ENCODE data around the gene TEAD4.

Gene TEAD4

GRCh38 chr12:3089588-3089987 is 130.4 kb downstream of the TEAD4 start:
- Histone ChIP-seq H3K4me2 (ENCODE audit: low read depth, low read length, poor library complexity, severe bottlenecking) (no peak overlapping the region), H3K79me2 (ENCODE audit: insufficient read depth, low read length) (no peaks in the 10 kb centered on the region), H3K27ac (ENCODE audit: low read depth, low read length) (no peak overlapping the region), H4K20me1 (ENCODE audit: low read depth, low read length) (no peaks in the 10 kb centered on the region), H3K9ac (ENCODE audit: low read length) (no peak overlapping the region), H3K27me3 (ENCODE audit: low read length) (no peaks in the 10 kb centered on the region), H3F3A (ENCODE audit: insufficient read depth) (no peaks in the 10 kb centered on the region), H3K36me3 (ENCODE audit: low read length) (no peaks in the 10 kb centered on the region), H3K9me2 (replicated peaks; ENCODE audit: insufficient read depth, low read length) (no peaks in the 10 kb centered on the region), H3K4me3 (ENCODE audit: insufficient read depth, low read length, poor library complexity, severe bottlenecking) (no peak overlapping the region), H2AFZ (ENCODE audit: low read depth, low read length, severe bottlenecking) (no peak overlapping the region), H3K9me3 (ENCODE audit: insufficient read depth, low read length) (no peaks in the 10 kb centered on the region)
- TF ChIP-seq CTCF (IDR thresholded peaks at IDR 0.05; ENCODE audit: insufficient read depth, low read length, poor library complexity, severe bottlenecking) (no peak), EZH2phosphoT487 (conservative IDR thresholded peaks at IDR 0.05; ENCODE audit: low read length) (no peak)
